Upper lobe of left lung (tissue), 6 donors: Measurements from ENCODE around the gene ADIPOR2. TPM values are rescaled to one million over a fixed set of nuclear protein-coding genes. Genes with fewer than 3 reads are reported as not detected.

Experiments used
- ATAC-seq, 2 donors: fragments of 200-7000 bp; cut with Tn5 transposase; one replicate each; pipeline ENCODE4 v1.9.1; 2022; ENCODE audit warnings: mild to moderate bottlenecking in 2 of 2, moderate library complexity in 2 of 2; ENCODE audit not compliant: low FRiP score in 2 of 2
- DNase-seq, 2 donors: peaks; one replicate each; pipeline ENCODE4 v3.0.0-alpha.2; 2019 to 2020
- H3K27ac ChIP-seq, 4 donors: fragments of 200-600 bp; sonication (generic); one replicate each; pipeline ENCODE4 v1.5.1; 2016 to 2019
- H3K27me3 ChIP-seq, 4 donors: fragments of 200-600 bp; sonication (generic); one replicate each; pipeline ENCODE4 v1.5.1; 2017 to 2019
- H3K36me3 ChIP-seq, 4 donors: fragments of 200-600 bp; sonication (generic); one replicate each; pipeline ENCODE4 v1.5.1; 2016 to 2019
- H3K4me1 ChIP-seq, 4 donors: fragments of 200-600 bp; sonication (generic); one replicate each; pipeline ENCODE4 v1.5.1; 2018 to 2019
- H3K4me3 ChIP-seq, 4 donors: fragments of 200-600 bp; sonication (generic); one replicate each; pipeline ENCODE4 v1.5.1; 2017 to 2019; ENCODE audit warnings: mild to moderate bottlenecking in 2 of 4, moderate library complexity in 1 of 4
- H3K9me3 ChIP-seq, 4 donors: fragments of 200-600 bp; sonication (generic); one replicate each; pipeline ENCODE4 v1.5.1; 2018 to 2019
- CTCF ChIP-seq, 6 experiments: fragments of 450-650 bp in 4 of 6; fragments of 200-600 bp in 2 of 6; sonication (generic) in 2 of 6; IDR thresholded peaks; one replicate each; pipeline ENCODE4 v1.5.1; 2016 to 2019; ENCODE audit warnings: antibody characterized with exemption in 6 of 6
- EP300 ChIP-seq, 4 donors: sonication (generic); formaldehyde crosslinking; IDR thresholded peaks; one replicate each; pipeline ENCODE4 v1.5.1; 2017; ENCODE audit warnings: antibody characterized with exemption in 4 of 4, control low read depth in 2 of 4
- POLR2A ChIP-seq, 4 donors: fragments of 450-650 bp; IDR thresholded peaks; one replicate each; pipeline ENCODE4 v1.5.1; 2016 to 2017; ENCODE audit warnings: antibody characterized with exemption in 4 of 4, mild to moderate bottlenecking in 2 of 4
- POLR2AphosphoS5 ChIP-seq, 2 donors: sonication (generic); formaldehyde crosslinking; IDR thresholded peaks; one replicate each; pipeline ENCODE4 v1.5.1; 2017; ENCODE audit warnings: antibody characterized with exemption in 2 of 2
- WGBS, 2 donors: methylation state at CpG; one replicate each; pipeline ENCODE4 v1.1.5; 2017 to 2018; 5-methylcytosine and 5-hydroxymethylcytosine counted together
- small RNA-seq, 4 donors: library from RNA; depleted of rRNA; stranded (forward); fragments of <200 nt; gene quantifications; one replicate each; pipeline ENCODE3, GENCODE V24; 2016
- total RNA-seq, 6 donors: library from RNA; depleted of rRNA in 4 of 6; stranded (reverse); fragments of >200 nt in 4 of 6; gene quantifications; one replicate each; pipeline versions ENCODE4 v1.1.0 to v1.2.1, GENCODE V29; 2016 to 2021
- donor health status: DM: no; HTN: no; CAD: no; lungs with moderate emphysema.
- donor health status: DM: no; HTN: yes; CAD: no; lungs with severe emphysema.

ADIPOR2 gene
- total RNA-seq, 6 donors from 2014 or later, result 45.1 to 82.3 (median 68.6) TPM

GRCh38 chr12:1835211-1836131 is 144.6 kb downstream of the ADIPOR2 start:
- H3K4me1 ChIP-seq, result peaks cover 0 to 11% (median 2%) of the 10 kb centered on the region in 4 donors
- no peak overlapping the region for H3K27ac ChIP-seq
- H3K4me3 ChIP-seq, result no peak overlapping the region
- peaks cover 0 to 6% (median 0%) of the 10 kb centered on the region in 4 donors for H3K27me3 ChIP-seq
- TF ChIP-seq POLR2AphosphoS5 (IDR thresholded peaks at IDR 0.05), result no peak
- no peak for TF ChIP-seq EP300 (IDR thresholded peaks at IDR 0.05)
- no peak for TF ChIP-seq POLR2A (IDR thresholded peaks at IDR 0.05)
- DNase-seq (peak in 1 of 2 donors; percentile 58), ATAC-seq (no peak)
- H3K9me3 ChIP-seq, result no peaks in the 10 kb centered on the region
- 76 to 80% methylated on average over 12 to 22 of the region's 22 CpGs for WGBS, 2 donors
- H3K36me3 ChIP-seq, result no peaks in the 10 kb centered on the region

- no peaks in the 10 kb centered on the region for H3K9me3 ChIP-seq
- DNase-seq (no peak), ATAC-seq (no peak)
- H3K4me3 ChIP-seq, result no peak overlapping the region
- WGBS, 2 donors, result 76 to 79% methylated on average over 5 to 7 of the region's 7 CpGs
- H3K4me1 ChIP-seq, result peaks cover 0 to 3% (median 0%) of the 10 kb centered on the region in 4 donors
- H3K36me3 ChIP-seq, result no peaks in the 10 kb centered on the region
- peaks cover 0 to 3% (median 0%) of the 10 kb centered on the region in 4 donors for H3K27me3 ChIP-seq
- TF ChIP-seq POLR2A (IDR thresholded peaks at IDR 0.05) (no peak), EP300 (IDR thresholded peaks at IDR 0.05) (no peak), CTCF (IDR thresholded peaks at IDR 0.05) (no peak), POLR2AphosphoS5 (IDR thresholded peaks at IDR 0.05) (no peak)
- no peak overlapping the region for H3K27ac ChIP-seq
These were observed 145.5 kb downstream of the ADIPOR2 start for GRCh38 chr12:1836241-1836803.

GRCh38 chr12:1836854-1837421 is 146.1 kb downstream of the ADIPOR2 start:
- H3K27ac ChIP-seq, result no peak overlapping the region
- H3K27me3 ChIP-seq, result no peaks in the 10 kb centered on the region
- no peaks in the 10 kb centered on the region for H3K36me3 ChIP-seq
- no peaks in the 10 kb centered on the region for H3K9me3 ChIP-seq
- ATAC-seq (no peak), DNase-seq (peak in 1 of 2 donors; percentile 52)
- WGBS, 2 donors, result 67% methylated on average over 9 to 17 of the region's 22 CpGs
- H3K4me3 ChIP-seq, result no peak overlapping the region
- H3K4me1 ChIP-seq, result no peaks in the 10 kb centered on the region
- TF ChIP-seq POLR2A (IDR thresholded peaks at IDR 0.05) (no peak), POLR2AphosphoS5 (IDR thresholded peaks at IDR 0.05) (no peak), EP300 (IDR thresholded peaks at IDR 0.05) (no peak), CTCF (IDR thresholded peaks at IDR 0.05) (no peak)

GRCh38 chr12:1837541-1838204 is 146.8 kb downstream of the ADIPOR2 start:
- no peak for TF ChIP-seq POLR2A (IDR thresholded peaks at IDR 0.05)
- TF ChIP-seq EP300 (IDR thresholded peaks at IDR 0.05), result no peak
- TF ChIP-seq POLR2AphosphoS5 (IDR thresholded peaks at IDR 0.05), result no peak
- TF ChIP-seq CTCF (IDR thresholded peaks at IDR 0.05), result no peak
- Histone ChIP-seq H3K4me3 (no peak overlapping the region), H3K4me1 (no peaks in the 10 kb centered on the region), H3K36me3 (no peaks in the 10 kb centered on the region), H3K27me3 (no peaks in the 10 kb centered on the region), H3K27ac (no peak overlapping the region), H3K9me3 (no peaks in the 10 kb centered on the region)
- WGBS, 2 donors, result 76 to 81% methylated on average over 7 to 12 of the region's 12 CpGs
- ATAC-seq (no peak), DNase-seq (no peak)

Small RNA genes within 50 kb of the gene (small RNA-seq; reads per million reads assigned to genes)
- 0 reads per million in 4 donors for gene MIR3649

Other genes with a start within 250 kb of the ADIPOR2 start
- gene FBXL14, start 96.5 kb upstream of the ADIPOR2 start, total RNA-seq, result 10 to 100 TPM in 4 of 6 donors, 1 to 10 TPM in 2; 8.5 to 22.0 (median 14.4) TPM
- gene WNT5B, start 61.8 kb upstream of the ADIPOR2 start, total RNA-seq, result 1 to 10 TPM in 5 of 6 donors, not detected in 1; 5.8 to 9.7 (median 7.0) TPM
- not detected for gene LRTM2, start 129.5 kb downstream of the ADIPOR2 start, total RNA-seq
- 1 to 10 TPM; 3.3 to 8.4 (median 7.0) TPM for gene CACNA2D4, start 227.6 kb downstream of the ADIPOR2 start, total RNA-seq